Stimulated activated naive CD8-positive, alpha-beta T cell treated with anti-CD3 and anti-CD28 coated beads, Interleukin-15, amount 100 ng/mL, for 72 hours (primary cell): ENCODE data around the gene CCR6.

Experiments used
- ATAC-seq: fragments of 150-1000 bp; cut with Tn5 transposase; 2 replicates; pipeline ENCODE4 v1.10.0; 2021; ENCODE audit warnings: mild to moderate bottlenecking, moderate library complexity
- DNase-seq, 2 donors: peaks; one replicate each; pipeline ENCODE4 v3.0.0; 2021 to 2022
- H3K27ac Mint-ChIP-seq, 2 donors: one replicate each; pipeline ENCODE4 v1.8.0; 2022; ENCODE audit warnings: mild to moderate bottlenecking in 2 of 2, mixed read lengths in 2 of 2, moderate library complexity in 2 of 2
- H3K27me3 Mint-ChIP-seq: one replicate; pipeline ENCODE4 v1.8.0; 2022; ENCODE audit warnings: mixed read lengths
- H3K4me1 Mint-ChIP-seq: one replicate; pipeline ENCODE4 v1.8.0; 2022; ENCODE audit warnings: mild to moderate bottlenecking, mixed read lengths
- H3K4me3 Mint-ChIP-seq, 2 donors: one replicate each; pipeline ENCODE4 v1.8.0; 2022; ENCODE audit warnings: mild to moderate bottlenecking in 2 of 2, mixed read lengths in 2 of 2, moderate library complexity in 1 of 2
- H3K9me3 Mint-ChIP-seq, 2 donors: one replicate each; pipeline ENCODE4 v1.8.0; 2022; ENCODE audit warnings: mixed read lengths in 2 of 2

CCR6 gene

GRCh38 chr6:167109651-167110050 lies 13.2 kb upstream of the CCR6 start:
- no peak overlapping the region for H3K4me3 Mint-ChIP-seq
- ATAC-seq (no peak), DNase-seq (no peak)
- H3K27me3 Mint-ChIP-seq = peaks cover 32% of the 10 kb centered on the region
- H3K4me1 Mint-ChIP-seq = peaks cover 35% of the 10 kb centered on the region
- H3K9me3 Mint-ChIP-seq = no peaks in the 10 kb centered on the region
- no peak overlapping the region for H3K27ac Mint-ChIP-seq

GRCh38 chr6:167111597-167111996 lies 11.3 kb upstream of the CCR6 start:
- H3K4me3 Mint-ChIP-seq = peak overlapping the region; percentile 38 to 63
- peak overlapping the region; percentile 20 to 41 for H3K27ac Mint-ChIP-seq
- H3K9me3 Mint-ChIP-seq = no peaks in the 10 kb centered on the region
- DNase-seq (no peak), ATAC-seq (peak; percentile 59)
- H3K27me3 Mint-ChIP-seq = peaks cover 39% of the 10 kb centered on the region
- peaks cover 35% of the 10 kb centered on the region for H3K4me1 Mint-ChIP-seq

- ATAC-seq (no peak), DNase-seq (no peak)
These were observed 10.5 kb upstream of the CCR6 start for GRCh38 chr6:167112421-167112820.

GRCh38 chr6:167113047-167113754 lies 9.7 kb upstream of the CCR6 start:
- Mint-ChIP-seq H3K4me1 (peaks cover 32% of the 10 kb centered on the region), H3K9me3 (no peaks in the 10 kb centered on the region), H3K27ac (no peak overlapping the region), H3K4me3 (no peak overlapping the region), H3K27me3 (peaks cover 37% of the 10 kb centered on the region)
- DNase-seq (no peak), ATAC-seq (no peak)

More at GRCh38 chr6:167112421-167112820, 10.5 kb upstream of the CCR6 start:
- H3K27me3 Mint-ChIP-seq = peaks cover 41% of the 10 kb centered on the region
- H3K4me1 Mint-ChIP-seq = peaks cover 35% of the 10 kb centered on the region
- H3K27ac Mint-ChIP-seq = peak overlapping the region in 1 of 2 donors; percentile 39
- no peaks in the 10 kb centered on the region for H3K9me3 Mint-ChIP-seq
- H3K4me3 Mint-ChIP-seq = peak overlapping the region; percentile 5 to 45

GRCh38 chr6:167113935-167114910 lies 8.7 kb upstream of the CCR6 start:
- peaks cover 34% of the 10 kb centered on the region for H3K4me1 Mint-ChIP-seq

GRCh38 chr6:167115054-167115453 lies 7.8 kb upstream of the CCR6 start:
- ATAC-seq = no peak
- no peak for DNase-seq
- peaks cover 42% of the 10 kb centered on the region for H3K4me1 Mint-ChIP-seq

More at GRCh38 chr6:167113935-167114910, 8.7 kb upstream of the CCR6 start:
- Mint-ChIP-seq H3K4me3 (no peak overlapping the region), H3K9me3 (no peaks in the 10 kb centered on the region), H3K27me3 (peaks cover 37% of the 10 kb centered on the region), H3K27ac (no peak overlapping the region)
- DNase-seq = no peak
- ATAC-seq = no peak

GRCh38 chr6:167116109-167116837 lies 6.6 kb upstream of the CCR6 start:
- peaks cover 26% of the 10 kb centered on the region for H3K27me3 Mint-ChIP-seq
- no peak overlapping the region for H3K4me3 Mint-ChIP-seq
- no peaks in the 10 kb centered on the region for H3K9me3 Mint-ChIP-seq
- H3K4me1 Mint-ChIP-seq = peaks cover 35% of the 10 kb centered on the region
- ATAC-seq (no peak), DNase-seq (no peak)
- H3K27ac Mint-ChIP-seq = peak overlapping the region in 1 of 2 donors; percentile 19

More at GRCh38 chr6:167115054-167115453, 7.8 kb upstream of the CCR6 start:
- Mint-ChIP-seq H3K27me3 (peaks cover 29% of the 10 kb centered on the region), H3K4me3 (no peak overlapping the region), H3K9me3 (no peaks in the 10 kb centered on the region), H3K27ac (no peak overlapping the region)

GRCh38 chr6:167116838-167117228 lies 6.1 kb upstream of the CCR6 start:
- DNase-seq (no peak), ATAC-seq (no peak)
- Mint-ChIP-seq H3K9me3 (no peaks in the 10 kb centered on the region), H3K4me1 (peaks cover 32% of the 10 kb centered on the region), H3K4me3 (no peak overlapping the region), H3K27me3 (peaks cover 28% of the 10 kb centered on the region), H3K27ac (no peak overlapping the region)

GRCh38 chr6:167118006-167118405 lies 4.9 kb upstream of the CCR6 start:
- Mint-ChIP-seq H3K9me3 (no peaks in the 10 kb centered on the region), H3K4me3 (no peak overlapping the region), H3K27me3 (peaks cover 22% of the 10 kb centered on the region), H3K27ac (no peak overlapping the region), H3K4me1 (peaks cover 28% of the 10 kb centered on the region)
- DNase-seq (no peak), ATAC-seq (no peak)

GRCh38 chr6:167118839-167119238 lies 4.1 kb upstream of the CCR6 start:
- Mint-ChIP-seq H3K4me3 (no peak overlapping the region), H3K27me3 (peaks cover 22% of the 10 kb centered on the region), H3K4me1 (peaks cover 28% of the 10 kb centered on the region), H3K9me3 (no peaks in the 10 kb centered on the region), H3K27ac (no peak overlapping the region)
- DNase-seq (no peak), ATAC-seq (no peak)

GRCh38 chr6:167119670-167120582 lies 3.0 kb upstream of the CCR6 start:
- H3K27ac Mint-ChIP-seq = no peak overlapping the region
- DNase-seq (no peak), ATAC-seq (no peak)
- peaks cover 28% of the 10 kb centered on the region for H3K4me1 Mint-ChIP-seq
- H3K4me3 Mint-ChIP-seq = no peak overlapping the region
- H3K27me3 Mint-ChIP-seq = peaks cover 22% of the 10 kb centered on the region
- H3K9me3 Mint-ChIP-seq = no peaks in the 10 kb centered on the region

- H3K27ac Mint-ChIP-seq = no peak overlapping the region
- no peak overlapping the region for H3K4me3 Mint-ChIP-seq
- ATAC-seq = no peak
- H3K4me1 Mint-ChIP-seq = peaks cover 28% of the 10 kb centered on the region
- H3K9me3 Mint-ChIP-seq = no peaks in the 10 kb centered on the region
- peaks cover 22% of the 10 kb centered on the region for H3K27me3 Mint-ChIP-seq
- DNase-seq = no peak
These were observed 2.4 kb upstream of the CCR6 start for GRCh38 chr6:167120583-167120903.

GRCh38 chr6:167121335-167121841 lies 1.5 kb upstream of the CCR6 start:
- Mint-ChIP-seq H3K4me1 (peaks cover 28% of the 10 kb centered on the region), H3K27ac (no peak overlapping the region)

GRCh38 chr6:167122041-167122826 lies 662 bp upstream of the CCR6 start:
- DNase-seq = no peak

More at GRCh38 chr6:167121335-167121841, 1.5 kb upstream of the CCR6 start:
- ATAC-seq (no peak), DNase-seq (no peak)
- H3K9me3 Mint-ChIP-seq = peaks cover 0 to under 1% of the 10 kb centered on the region in 2 donors
- H3K4me3 Mint-ChIP-seq = no peak overlapping the region
- H3K27me3 Mint-ChIP-seq = peaks cover 18% of the 10 kb centered on the region

More at GRCh38 chr6:167122041-167122826, 662 bp upstream of the CCR6 start:
- H3K4me3 Mint-ChIP-seq = no peak overlapping the region
- peak overlapping the region in 1 of 2 donors; percentile 77 for H3K27ac Mint-ChIP-seq
- ATAC-seq = no peak
- H3K4me1 Mint-ChIP-seq = peaks cover 28% of the 10 kb centered on the region
- peaks cover 0 to 5% of the 10 kb centered on the region in 2 donors for H3K9me3 Mint-ChIP-seq
- H3K27me3 Mint-ChIP-seq = peaks cover 14% of the 10 kb centered on the region
